Measurements from ENCODE around the gene RYK.

GRCh38 chr3:134199240-134199639, 51.4 kb downstream of the RYK start:
- TF ChIP-seq POLR2AphosphoS5 (IDR thresholded peaks at IDR 0.05; ENCODE audit: low read depth, low read length) (no peak), POU2F2 (IDR thresholded peaks at IDR 0.05; ENCODE audit: low read depth, low read length) (no peak), POLR2A (IDR thresholded peaks at IDR 0.05; ENCODE audit: low read depth, low read length) (no peak), TAF1 (IDR thresholded peaks at IDR 0.05; ENCODE audit: low read depth, low read length) (no peak), PAX5 (IDR thresholded peaks at IDR 0.05; ENCODE audit: insufficient read depth, low read length, severe bottlenecking) (no peak)
